HG03139 (cell line): Measurements from ENCODE around the gene ZNF580.

Source experiments
- ATAC-seq: cut with Tn5 transposase; IDR thresholded peaks from one replicate; pipeline ENCODE4 v1.9.1; 2021; ENCODE audit not compliant: unreplicated experiment

ZNF580 gene

GRCh38 chr19:55640577-55641425, at the start of gene ZNF580:
Gene ZNF580 (plus strand): TSS chr19:55641002. CDS start chr19:55642509, 1,507 bp downstream.
- no peak for ATAC-seq

GRCh38 chr19:55591555-55591954, 49.2 kb upstream of the ZNF580 start:
- no peak for ATAC-seq

- no peak for ATAC-seq
These were observed 48.3 kb upstream of the ZNF580 start for GRCh38 chr19:55592391-55593090.

- no peak for ATAC-seq
These were observed 47.6 kb upstream of the ZNF580 start for GRCh38 chr19:55593096-55593772.

GRCh38 chr19:55594996-55595545, 45.7 kb upstream of the ZNF580 start:
- no peak for ATAC-seq

GRCh38 chr19:55596304-55596703, 44.5 kb upstream of the ZNF580 start:
- no peak for ATAC-seq

GRCh38 chr19:55597501-55597921, 43.3 kb upstream of the ZNF580 start:
- no peak for ATAC-seq

- ATAC-seq, result no peak
These were observed 42.8 kb upstream of the ZNF580 start for GRCh38 chr19:55598034-55598433.

GRCh38 chr19:55598719-55599467, 41.9 kb upstream of the ZNF580 start:
- peak; percentile 47 for ATAC-seq

- ATAC-seq, result peak; percentile 49
These were observed 41.3 kb upstream of the ZNF580 start, which contains the start of gene FIZ1 for GRCh38 chr19:55599468-55599841. Gene FIZ1 (minus strand): TSS chr19:55599517. CDS start chr19:55597865, 1,652 bp downstream.

- peak; percentile 28 for ATAC-seq
These were observed 40.8 kb upstream of the ZNF580 start, which contains the start of gene ZNF524 for GRCh38 chr19:55599842-55600661. Gene ZNF524 (plus strand): TSS chr19:55600288. CDS start chr19:55602113, 1,825 bp downstream.

GRCh38 chr19:55600662-55601028, 40.2 kb upstream of the ZNF580 start:
- ATAC-seq, result no peak

GRCh38 chr19:55601084-55601483, 39.7 kb upstream of the ZNF580 start:
- ATAC-seq, result no peak

GRCh38 chr19:55602104-55603001, 38.4 kb upstream of the ZNF580 start:
- ATAC-seq, result no peak

GRCh38 chr19:55603115-55603514, 37.7 kb upstream of the ZNF580 start:
- no peak for ATAC-seq

- ATAC-seq, result no peak
These were observed 37.1 kb upstream of the ZNF580 start for GRCh38 chr19:55603581-55604292.

GRCh38 chr19:55605207-55605636, 35.6 kb upstream of the ZNF580 start:
- ATAC-seq, result peak; percentile 67
